SH-SY5Y (cell line): ENCODE measurements around the gene TGFB2.

Experiments used
- GATA2 ChIP-seq: IDR thresholded peaks from 2 replicates; pipeline ENCODE4 v1.6.1; 2011; ENCODE audit warnings: mild to moderate bottlenecking, low read depth, low read length
- GATA3 ChIP-seq: IDR thresholded peaks from 2 replicates; pipeline ENCODE4 v1.6.1; 2011; ENCODE audit warnings: low read depth, mild to moderate bottlenecking, low read length, moderate library complexity

The TGFB2 gene

GRCh38 chr1:218344814-218345672, at the start of gene TGFB2:
TGFB2 (plus strand) TSS chr1:218345336; CDS start chr1:218346702, 1,366 bp downstream.
- no peak for TF ChIP-seq GATA3
- peak; percentile 79 for TF ChIP-seq GATA2

GRCh38 chr1:218296162-218296561, 49.0 kb upstream of the TGFB2 start:
- TF ChIP-seq GATA3: no peak
- TF ChIP-seq GATA2: no peak

- TF ChIP-seq GATA3: no peak
Observed at GRCh38 chr1:218297461-218297860, 47.7 kb upstream of the TGFB2 start.

GRCh38 chr1:218297867-218298266, 47.3 kb upstream of the TGFB2 start:
- TF ChIP-seq GATA2 (no peak), GATA3 (no peak)

- TF ChIP-seq GATA3 (no peak), GATA2 (no peak)
Observed at GRCh38 chr1:218298398-218298797, 46.7 kb upstream of the TGFB2 start.

- no peak for TF ChIP-seq GATA3
- TF ChIP-seq GATA2: no peak
Observed at GRCh38 chr1:218299416-218299815, 45.7 kb upstream of the TGFB2 start.

- TF ChIP-seq GATA2 (no peak), GATA3 (no peak)
Observed at GRCh38 chr1:218301217-218301616, 43.9 kb upstream of the TGFB2 start.

- no peak for TF ChIP-seq GATA2
- TF ChIP-seq GATA3: no peak
Observed at GRCh38 chr1:218302155-218302554, 43.0 kb upstream of the TGFB2 start.

- no peak for TF ChIP-seq GATA3
- no peak for TF ChIP-seq GATA2
Observed at GRCh38 chr1:218303176-218303879, 41.8 kb upstream of the TGFB2 start.

GRCh38 chr1:218304281-218305039, 40.7 kb upstream of the TGFB2 start:
- TF ChIP-seq GATA2 (peak; percentile 47; the same call in 1 of the 2 replicates), GATA3 (no peak)

- TF ChIP-seq GATA3 (no peak), GATA2 (no peak)
Observed at GRCh38 chr1:218305472-218306064, 39.6 kb upstream of the TGFB2 start.

- TF ChIP-seq GATA3 (no peak), GATA2 (no peak)
Observed at GRCh38 chr1:218312509-218312908, 32.6 kb upstream of the TGFB2 start.

GRCh38 chr1:218314316-218314715, 30.8 kb upstream of the TGFB2 start:
- TF ChIP-seq GATA2 (no peak), GATA3 (no peak)

GRCh38 chr1:218315638-218316037, 29.5 kb upstream of the TGFB2 start:
- TF ChIP-seq GATA3: no peak
- no peak for TF ChIP-seq GATA2
